HEK293 (cell line): ENCODE data around the gene NOP9.
A peak's percentile ranks its signal among the peaks of the same experiment; 100 is the strongest.

ENCODE experiments used
- CTCF ChIA-PET: fragments of 350-600 bp; formaldehyde crosslinking; extraction: SDS; loops from one replicate; lab custom pipeline; 2021; ENCODE audit warnings: antibody characterized with exemption; lab: Yijun Ruan, JAX
- POLR2A ChIA-PET: fragments of 300-600 bp; formaldehyde crosslinking; extraction: SDS; loops from one replicate; lab custom pipeline; 2020; ENCODE audit warnings: antibody characterized with exemption, inconsistent platforms; lab: Yijun Ruan, JAX
- H3K27ac ChIP-seq: fragments of 200-500 bp; sonication (Bioruptor generic); 2 replicates; pipeline ENCODE4 v1.5.1; 2014; ENCODE audit warnings: low read depth, low read length, control low read depth, inconsistent platforms; ENCODE audit errors: extremely low read depth
- H3K36me3 ChIP-seq, 2 experiments: fragments of 200-500 bp in 1 of 2; sonication (Bioruptor generic) in 1 of 2; 1 replicate in 1 of 2; 2 replicates in 1 of 2; pipeline ENCODE4 v1.5.1; 2014 to 2017; ENCODE audit warnings: inconsistent platforms in 2 of 2, low read length in 2 of 2; ENCODE audit not compliant: control insufficient read depth in 2 of 2, insufficient read depth in 1 of 2
- H3K4me1 ChIP-seq: fragments of 200-500 bp; sonication (Bioruptor generic); 2 replicates; pipeline ENCODE4 v1.5.1; 2014; ENCODE audit warnings: mild to moderate bottlenecking, low read length, inconsistent platforms; ENCODE audit not compliant: control insufficient read depth, insufficient read depth
- H3K4me3 ChIP-seq: 2 replicates; pipeline ENCODE4 v1.5.1; 2011; ENCODE audit warnings: low read depth, mild to moderate bottlenecking, control low read depth, low read length, moderate library complexity
- H3K9me3 ChIP-seq: fragments of 200-500 bp; sonication (Bioruptor generic); 2 replicates; pipeline ENCODE4 v1.5.1; 2014; ENCODE audit warnings: low read depth, low read length, inconsistent platforms; ENCODE audit not compliant: control insufficient read depth, insufficient read depth
- GLIS1 ChIP-seq: fragments of 450-650 bp; formaldehyde crosslinking; IDR thresholded peaks from 2 replicates; pipeline ENCODE4 v1.5.1; 2016; ENCODE audit warnings: missing biosample characterization, missing genetic modification characterization
- HIC1 ChIP-seq: fragments of 450-650 bp; formaldehyde crosslinking; IDR thresholded peaks from 2 replicates; pipeline ENCODE4 v1.5.1; 2016; ENCODE audit warnings: missing biosample characterization, missing genetic modification characterization
- KLF1 ChIP-seq: fragments of 450-650 bp; formaldehyde crosslinking; IDR thresholded peaks from 2 replicates; pipeline ENCODE4 v1.5.1; 2016; ENCODE audit warnings: missing biosample characterization, missing genetic modification characterization
- WT1 ChIP-seq: fragments of 450-650 bp; formaldehyde crosslinking; IDR thresholded peaks from 2 replicates; pipeline ENCODE4 v1.5.1; 2016; ENCODE audit warnings: missing biosample characterization, missing genetic modification characterization
- YY2 ChIP-seq: fragments of 450-650 bp; formaldehyde crosslinking; IDR thresholded peaks from 2 replicates; pipeline ENCODE4 v1.5.1; 2016; ENCODE audit warnings: missing biosample characterization, missing genetic modification characterization
- ZFP41 ChIP-seq: fragments of 450-650 bp; formaldehyde crosslinking; IDR thresholded peaks from 2 replicates; pipeline ENCODE4 v1.5.1; 2016; ENCODE audit warnings: missing biosample characterization, missing genetic modification characterization, borderline replicate concordance
- ZNF132 ChIP-seq: fragments of 450-650 bp; formaldehyde crosslinking; IDR thresholded peaks from 2 replicates; pipeline ENCODE4 v1.5.1; 2017; ENCODE audit warnings: missing biosample characterization, missing genetic modification characterization, borderline replicate concordance
- ZNF148 ChIP-seq: fragments of 450-650 bp; formaldehyde crosslinking; IDR thresholded peaks from 2 replicates; pipeline ENCODE4 v1.5.0; 2017; ENCODE audit warnings: missing biosample characterization, missing genetic modification characterization, borderline replicate concordance
- ZNF248 ChIP-seq: fragments of 450-650 bp; formaldehyde crosslinking; IDR thresholded peaks from 2 replicates; pipeline ENCODE4 v1.5.1; 2017; ENCODE audit warnings: missing biosample characterization, missing genetic modification characterization
- ZNF37A ChIP-seq: fragments of 450-650 bp; IDR thresholded peaks from 2 replicates; pipeline ENCODE4 v1.5.1; 2018; ENCODE audit warnings: missing biosample characterization, missing genetic modification characterization
- ZNF449 ChIP-seq: fragments of 450-650 bp; formaldehyde crosslinking; IDR thresholded peaks from 2 replicates; pipeline ENCODE4 v1.5.1; 2017; ENCODE audit warnings: missing biosample characterization, mild to moderate bottlenecking, missing genetic modification characterization, moderate library complexity
- ZNF488 ChIP-seq: fragments of 450-650 bp; formaldehyde crosslinking; IDR thresholded peaks from 2 replicates; pipeline ENCODE4 v1.5.1; 2016; ENCODE audit warnings: missing biosample characterization, missing genetic modification characterization
- ZNF518A ChIP-seq: fragments of 450-650 bp; formaldehyde crosslinking; conservative IDR thresholded peaks from 2 replicates; pipeline ENCODE4 v1.5.1; 2016; ENCODE audit warnings: low read depth, missing biosample characterization, missing genetic modification characterization
- ZNF664 ChIP-seq: fragments of 450-650 bp; formaldehyde crosslinking; IDR thresholded peaks from 2 replicates; pipeline ENCODE4 v1.5.1; 2016; ENCODE audit warnings: missing biosample characterization, missing genetic modification characterization
- ZNF830 ChIP-seq: fragments of 450-650 bp; IDR thresholded peaks from 2 replicates; pipeline ENCODE4 v1.5.0; 2018; ENCODE audit warnings: missing biosample characterization, missing genetic modification characterization, low read depth, mild to moderate bottlenecking, moderate library complexity

The NOP9 gene

GRCh38 chr14:24258548-24259265 lies 40.9 kb upstream of the NOP9 start (continued):
- TF ChIP-seq ZNF518A (tag by site-specific recombination) = no peak
- TF ChIP-seq, all 188 proteins: peak for 0

GRCh38 chr14:24259282-24260025 lies 40.2 kb upstream of the NOP9 start:
- Histone ChIP-seq H3K36me3 (peaks cover 0 to 10% of the 10 kb centered on the region in 2 experiments; a peak in 1 of 3 replicates), H3K9me3 (no peaks in the 10 kb centered on the region), H3K4me3 (no peak overlapping the region), H3K27ac (no peak overlapping the region), H3K4me1 (no peaks in the 10 kb centered on the region)
- ChIA-PET POLR2A (no interaction called here), CTCF (interaction anchor here (1.6 kb wide), 1 partner anchor 11 kb away, joined by 3 read pairs; the partner anchor contains the start of gene RABGGTA)
- TF ChIP-seq ZNF132 (tag by site-specific recombination) = no peak
- no peak for TF ChIP-seq ZFP41 (tag by site-specific recombination)
- 0 out of 2 replicates have a peak, but pooled peaks have one; percentile 22 for TF ChIP-seq KLF1
- TF ChIP-seq ZNF148 (tag by site-specific recombination) = no peak
- TF ChIP-seq ZNF830 = no peak
- TF ChIP-seq ZNF449 = no peak
- TF ChIP-seq ZNF37A (tag by site-specific recombination) = no peak

- no peaks in the 10 kb centered on the region for H3K9me3 ChIP-seq
- ChIA-PET CTCF (no interaction called here), POLR2A (interaction anchor here (3.6 kb wide), 1 partner anchor 11 kb away, joined by 16 read pairs; the partner anchor contains the start of gene RABGGTA)
- H3K27ac ChIP-seq = no peak overlapping the region
- no peaks in the 10 kb centered on the region for H3K4me1 ChIP-seq
- no peak overlapping the region for H3K4me3 ChIP-seq
- peaks cover 0 to 3% of the 10 kb centered on the region in 2 experiments; a peak in 1 of 3 replicates for H3K36me3 ChIP-seq
- TF ChIP-seq WT1 (tag by site-specific recombination) (no peak), HIC1 (no peak), ZNF664 (tag by site-specific recombination) (no peak), YY2 (tag by site-specific recombination) (no peak), GLIS1 (tag by site-specific recombination) (no peak), ZNF488 (tag by site-specific recombination) (no peak), ZNF248 (tag by site-specific recombination) (no peak)
Measured at GRCh38 chr14:24260026-24260779, 39.4 kb upstream of the NOP9 start.
